Mammary epithelial cell (primary cell): ENCODE data around the gene ZNF276.

Source experiments
- CTCF ChIP-seq, 2 donors: IDR thresholded peaks in 1 of 2; conservative IDR thresholded peaks in 1 of 2; 2 replicates each; pipeline ENCODE4 v1.5.1; 2011 to 2012; ENCODE audit warnings: inconsistent platforms in 2 of 2, low read length in 2 of 2, mild to moderate bottlenecking in 2 of 2, control low read depth in 1 of 2, low read depth in 1 of 2; ENCODE audit not compliant: insufficient read depth in 1 of 2; ENCODE audit errors: extremely low read depth in 1 of 2
- EZH2 ChIP-seq: IDR thresholded peaks from 2 replicates; pipeline ENCODE4 v1.6.1; 2012; ENCODE audit warnings: low read length, inconsistent platforms, borderline replicate concordance

- TF ChIP-seq EZH2 (no peak), CTCF (conservative IDR thresholded peaks at IDR 0.05 in 1 of 2, IDR thresholded peaks at IDR 0.05 in 1 of 2; ENCODE audit: extremely low read depth in 1 of 2, insufficient read depth in 1 of 2, low read depth in 1 of 2, low read length in 2 of 2) (no peak)
Observed at GRCh38 chr16:89722392-89723278, 1.3 kb downstream of the ZNF276 start.
